Ishikawa (cell line): Measurements from ENCODE around the gene MYL2.

Experiments used
- CEBPB ChIP-seq: IDR thresholded peaks from 2 replicates; pipeline ENCODE4 v1.6.1; 2012
- CREB1 ChIP-seq: IDR thresholded peaks from 2 replicates; pipeline ENCODE4 v1.6.1; 2012; ENCODE audit warnings: low read depth
- EGR1 ChIP-seq: IDR thresholded peaks from 2 replicates; pipeline ENCODE4 v1.6.1; 2012
- EP300 ChIP-seq: IDR thresholded peaks from 2 replicates; pipeline ENCODE4 v1.6.1; 2012; ENCODE audit warnings: borderline replicate concordance
- FOXM1 ChIP-seq: IDR thresholded peaks from 2 replicates; pipeline ENCODE4 v1.6.1; 2012; ENCODE audit warnings: low read depth, borderline replicate concordance
- NFIC ChIP-seq: IDR thresholded peaks from 2 replicates; pipeline ENCODE4 v1.6.1; 2012
- RAD21 ChIP-seq: IDR thresholded peaks from 2 replicates; pipeline ENCODE4 v1.6.1; 2012; ENCODE audit warnings: low read depth
- TAF1 ChIP-seq: IDR thresholded peaks from 2 replicates; pipeline ENCODE4 v1.6.1; 2012; ENCODE audit warnings: low read depth, mild to moderate bottlenecking
- TCF12 ChIP-seq: IDR thresholded peaks from 2 replicates; pipeline ENCODE4 v1.6.1; 2012; ENCODE audit warnings: low read depth
- TEAD4 ChIP-seq: IDR thresholded peaks from 2 replicates; pipeline ENCODE4 v1.6.1; 2012
- YY1 ChIP-seq: IDR thresholded peaks from 2 replicates; pipeline ENCODE4 v1.6.1; 2012; ENCODE audit warnings: low read depth
- ZBTB7A ChIP-seq: IDR thresholded peaks from 2 replicates; pipeline ENCODE4 v1.6.1; 2012; ENCODE audit warnings: low read depth
- TF ChIP-seq, protein P1 (sequence below): IDR thresholded peaks from 2 replicates; pipeline ENCODE4 v1.6.1; 2012
- TF ChIP-seq, protein P2 (sequence below): IDR thresholded peaks from 2 replicates; pipeline ENCODE4 v1.6.1; 2012; ENCODE audit warnings: low read depth, mild to moderate bottlenecking
- TF ChIP-seq, protein P3 (sequence below): IDR thresholded peaks from 2 replicates; pipeline ENCODE4 v1.6.1; 2012

MYL2 gene

DNA sequence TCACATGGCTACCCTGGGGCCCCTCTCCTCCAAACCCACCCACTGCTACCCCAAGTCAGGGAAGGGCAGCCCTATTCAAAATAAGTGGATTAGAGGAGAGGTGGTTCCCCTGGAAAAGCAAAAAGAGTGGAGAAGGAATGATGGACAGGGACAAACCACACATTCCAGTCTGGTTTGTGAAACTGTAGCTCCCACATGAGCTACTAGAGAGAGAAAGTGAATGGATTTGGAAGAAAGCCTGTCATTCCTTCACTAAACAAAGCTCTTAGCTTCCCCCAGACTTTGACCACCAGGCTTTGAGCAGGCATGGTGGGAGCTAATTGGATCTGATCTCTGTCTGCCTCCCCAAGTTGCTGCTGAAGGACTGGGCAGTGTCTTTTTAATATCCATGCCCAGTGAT is 45.6 kb downstream of the MYL2 start:
- TF ChIP-seq RAD21 (no peak), TEAD4 (no peak), YY1 (no peak), TAF1 (no peak), NFIC (no peak), FOXM1 (no peak), EP300 (no peak), TCF12 (no peak), CEBPB (no peak)
- TF ChIP-seq, protein P1, sequence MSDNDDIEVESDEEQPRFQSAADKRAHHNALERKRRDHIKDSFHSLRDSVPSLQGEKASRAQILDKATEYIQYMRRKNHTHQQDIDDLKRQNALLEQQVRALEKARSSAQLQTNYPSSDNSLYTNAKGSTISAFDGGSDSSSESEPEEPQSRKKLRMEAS = no peak
- TF ChIP-seq, protein P2, sequence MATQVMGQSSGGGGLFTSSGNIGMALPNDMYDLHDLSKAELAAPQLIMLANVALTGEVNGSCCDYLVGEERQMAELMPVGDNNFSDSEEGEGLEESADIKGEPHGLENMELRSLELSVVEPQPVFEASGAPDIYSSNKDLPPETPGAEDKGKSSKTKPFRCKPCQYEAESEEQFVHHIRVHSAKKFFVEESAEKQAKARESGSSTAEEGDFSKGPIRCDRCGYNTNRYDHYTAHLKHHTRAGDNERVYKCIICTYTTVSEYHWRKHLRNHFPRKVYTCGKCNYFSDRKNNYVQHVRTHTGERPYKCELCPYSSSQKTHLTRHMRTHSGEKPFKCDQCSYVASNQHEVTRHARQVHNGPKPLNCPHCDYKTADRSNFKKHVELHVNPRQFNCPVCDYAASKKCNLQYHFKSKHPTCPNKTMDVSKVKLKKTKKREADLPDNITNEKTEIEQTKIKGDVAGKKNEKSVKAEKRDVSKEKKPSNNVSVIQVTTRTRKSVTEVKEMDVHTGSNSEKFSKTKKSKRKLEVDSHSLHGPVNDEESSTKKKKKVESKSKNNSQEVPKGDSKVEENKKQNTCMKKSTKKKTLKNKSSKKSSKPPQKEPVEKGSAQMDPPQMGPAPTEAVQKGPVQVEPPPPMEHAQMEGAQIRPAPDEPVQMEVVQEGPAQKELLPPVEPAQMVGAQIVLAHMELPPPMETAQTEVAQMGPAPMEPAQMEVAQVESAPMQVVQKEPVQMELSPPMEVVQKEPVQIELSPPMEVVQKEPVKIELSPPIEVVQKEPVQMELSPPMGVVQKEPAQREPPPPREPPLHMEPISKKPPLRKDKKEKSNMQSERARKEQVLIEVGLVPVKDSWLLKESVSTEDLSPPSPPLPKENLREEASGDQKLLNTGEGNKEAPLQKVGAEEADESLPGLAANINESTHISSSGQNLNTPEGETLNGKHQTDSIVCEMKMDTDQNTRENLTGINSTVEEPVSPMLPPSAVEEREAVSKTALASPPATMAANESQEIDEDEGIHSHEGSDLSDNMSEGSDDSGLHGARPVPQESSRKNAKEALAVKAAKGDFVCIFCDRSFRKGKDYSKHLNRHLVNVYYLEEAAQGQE = no peak
- TF ChIP-seq, protein P3, sequence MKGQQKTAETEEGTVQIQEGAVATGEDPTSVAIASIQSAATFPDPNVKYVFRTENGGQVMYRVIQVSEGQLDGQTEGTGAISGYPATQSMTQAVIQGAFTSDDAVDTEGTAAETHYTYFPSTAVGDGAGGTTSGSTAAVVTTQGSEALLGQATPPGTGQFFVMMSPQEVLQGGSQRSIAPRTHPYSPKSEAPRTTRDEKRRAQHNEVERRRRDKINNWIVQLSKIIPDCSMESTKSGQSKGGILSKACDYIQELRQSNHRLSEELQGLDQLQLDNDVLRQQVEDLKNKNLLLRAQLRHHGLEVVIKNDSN = no peak

DNA sequence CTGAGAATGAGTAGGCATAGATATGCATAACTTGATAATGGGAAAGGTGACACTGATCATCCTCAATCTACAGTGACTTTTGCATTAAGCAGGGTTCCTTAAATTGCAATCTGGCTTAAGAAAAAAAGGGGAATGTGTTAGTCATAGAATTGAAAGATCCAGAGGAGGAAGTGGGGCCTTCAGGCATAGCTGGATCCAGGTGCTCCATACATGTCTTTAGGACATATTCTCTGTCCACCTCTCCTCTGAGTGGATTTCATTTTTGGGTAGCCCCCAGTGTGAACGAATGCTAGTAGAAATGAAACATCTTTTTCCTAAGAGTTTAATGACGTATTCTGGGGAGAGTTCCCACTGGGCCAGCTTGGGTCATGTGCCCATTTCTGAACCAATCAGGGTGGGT is 46.0 kb downstream of the MYL2 start:
- no peak for TF ChIP-seq RAD21
- TF ChIP-seq, protein P2 = no peak

DNA sequence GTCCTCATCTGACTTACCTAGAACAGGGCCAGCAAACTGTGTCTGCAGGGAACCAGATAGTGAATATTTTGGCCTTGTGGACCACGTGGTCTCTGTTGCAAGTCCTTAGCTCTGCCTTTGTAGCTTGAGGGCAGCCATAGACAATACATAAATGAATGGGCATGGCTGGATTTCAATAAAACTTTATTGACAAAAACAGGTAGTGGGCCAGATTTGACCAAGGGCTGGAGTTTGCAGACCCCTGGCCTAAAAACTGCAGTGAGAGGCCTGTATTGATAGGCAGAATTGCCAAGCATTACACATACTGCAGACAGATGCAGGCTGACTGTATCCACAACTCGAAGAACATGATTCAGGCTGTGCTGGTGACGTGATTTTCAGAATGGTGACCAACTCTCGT is 48.3 kb downstream of the MYL2 start:
- TF ChIP-seq CEBPB (no peak), ZBTB7A (no peak), TAF1 (no peak), TCF12 (no peak), YY1 (no peak), NFIC (no peak), FOXM1 (no peak)
- TF ChIP-seq, protein P1 = no peak
- TF ChIP-seq, protein P3 = no peak

DNA sequence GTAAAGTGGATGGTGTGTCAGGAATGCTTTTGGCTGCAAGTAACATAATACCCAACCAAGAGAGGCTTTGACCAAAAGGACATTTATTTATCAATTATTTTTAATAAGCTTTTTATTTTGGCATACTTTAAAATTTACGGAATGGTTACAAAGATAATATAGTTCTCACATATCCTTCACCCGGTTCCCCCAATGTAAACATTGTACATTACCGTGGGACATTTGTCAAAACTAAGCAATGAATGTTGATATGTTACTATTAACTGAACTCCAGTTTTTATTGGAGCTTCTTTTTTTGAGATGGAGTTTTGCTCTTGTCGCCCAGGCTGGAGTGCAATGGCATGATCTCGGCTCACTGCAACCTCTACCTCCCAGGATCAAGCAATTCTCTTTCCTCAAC is 50.6 kb downstream of the MYL2 start:
- TF ChIP-seq RAD21 (no peak), TCF12 (no peak), EP300 (no peak), YY1 (no peak), TAF1 (no peak), TEAD4 (no peak), FOXM1 (no peak), EGR1 (no peak)
- TF ChIP-seq, protein P2 = no peak
- TF ChIP-seq, protein P1 = no peak
- TF ChIP-seq, protein P3 = no peak

DNA sequence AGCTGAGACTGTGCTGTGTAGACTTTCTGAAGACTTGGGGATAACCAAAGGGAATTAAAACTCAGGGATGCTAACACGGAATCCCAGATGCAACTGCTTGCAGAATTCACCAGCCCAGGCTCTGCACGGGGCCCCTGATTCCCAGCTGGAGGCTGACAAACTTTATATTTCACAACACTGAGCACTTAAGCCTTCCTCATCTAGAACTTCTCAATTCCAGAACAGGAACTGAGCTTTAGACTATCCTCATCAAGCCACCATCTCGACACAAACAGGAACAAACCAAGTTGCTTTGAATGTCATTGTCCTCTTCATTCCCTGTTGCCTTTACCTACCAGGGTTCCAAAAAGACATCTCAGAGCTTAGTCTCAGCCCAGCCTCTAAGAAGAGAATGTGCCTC is 51.4 kb downstream of the MYL2 start:
- no peak for TF ChIP-seq TCF12
- no peak for TF ChIP-seq ZBTB7A
- TF ChIP-seq, protein P1 = no peak
- no peak for TF ChIP-seq RAD21
- TF ChIP-seq, protein P3 = no peak
- TF ChIP-seq CREB1 = no peak
